Fibroblast of lung (primary cell): ENCODE measurements around the gene EIF1AD. TPM values are rescaled to one million over a fixed set of nuclear protein-coding genes. Genes with fewer than 3 reads are reported as not detected.
A peak's percentile ranks its signal among the peaks of the same experiment; 100 is the strongest.

ENCODE experiments used
- DNase-seq, 2 donors: peaks; one replicate each; pipeline versions ENCODE4 v3.0.0 to v3.0.0-alpha.2; 2010; ENCODE audit warnings: low read depth in 2 of 2
- H2AFZ ChIP-seq: 2 replicates; pipeline ENCODE4 v1.5.1; 2012; ENCODE audit warnings: low read length, control low read depth, inconsistent platforms
- H3K27ac ChIP-seq: 2 replicates; pipeline ENCODE4 v1.5.1; 2011; ENCODE audit warnings: low read length, control low read depth; ENCODE audit not compliant: insufficient read depth
- H3K27me3 ChIP-seq: 2 replicates; pipeline ENCODE4 v1.5.1; 2011; ENCODE audit warnings: mild to moderate bottlenecking, low read length; ENCODE audit not compliant: control insufficient read depth, insufficient read depth
- H3K36me3 ChIP-seq: 2 replicates; pipeline ENCODE4 v1.5.1; 2011; ENCODE audit warnings: low read length; ENCODE audit not compliant: control insufficient read depth, insufficient read depth
- H3K4me1 ChIP-seq: 2 replicates; pipeline ENCODE4 v1.5.1; 2011; ENCODE audit warnings: low read length; ENCODE audit not compliant: control insufficient read depth, insufficient read depth; ENCODE audit errors: extremely low read depth
- H3K4me2 ChIP-seq: 2 replicates; pipeline ENCODE4 v1.5.1; 2011; ENCODE audit warnings: low read length, control low read depth; ENCODE audit not compliant: insufficient read depth; ENCODE audit errors: extremely low read depth
- H3K4me3 ChIP-seq, 4 experiments: fragments of 200-600 bp in 1 of 4; sonication (generic) in 1 of 4; replicated peaks in 1 of 4; 2 replicates each; pipeline ENCODE4 v1.5.1; 2011 to 2016; ENCODE audit warnings: low read length in 4 of 4, low read depth in 3 of 4, mild to moderate bottlenecking in 3 of 4, control low read depth in 2 of 4, inconsistent platforms in 1 of 4, mixed read lengths in 1 of 4; ENCODE audit not compliant: insufficient read depth in 1 of 4; ENCODE audit errors: control extremely low read depth in 1 of 4
- H3K79me2 ChIP-seq: 2 replicates; pipeline ENCODE4 v1.5.1; 2012; ENCODE audit warnings: mild to moderate bottlenecking, low read length, inconsistent platforms; ENCODE audit not compliant: control insufficient read depth, insufficient read depth
- H3K9ac ChIP-seq: 2 replicates; pipeline ENCODE4 v1.5.1; 2011; ENCODE audit warnings: mild to moderate bottlenecking, low read length, control low read depth; ENCODE audit not compliant: insufficient read depth
- H3K9me3 ChIP-seq: 2 replicates; pipeline ENCODE4 v1.5.1; 2012; ENCODE audit warnings: low read depth, low read length; ENCODE audit not compliant: control insufficient read depth, insufficient read depth
- H4K20me1 ChIP-seq: 2 replicates; pipeline ENCODE4 v1.5.1; 2011; ENCODE audit warnings: low read length; ENCODE audit not compliant: control insufficient read depth, insufficient read depth; ENCODE audit errors: extremely low read depth
- CTCF ChIP-seq, 2 donors: IDR thresholded peaks in 1 of 2; conservative IDR thresholded peaks in 1 of 2; 1 replicate in 1 of 2; 2 replicates in 1 of 2; pipeline ENCODE4 v1.5.1; 2011 to 2012; ENCODE audit warnings: low read length in 2 of 2, control low read depth in 1 of 2, inconsistent platforms in 1 of 2, low read depth in 1 of 2, mild to moderate bottlenecking in 1 of 2
- EZH2 ChIP-seq: IDR thresholded peaks from 2 replicates; pipeline ENCODE4 v1.5.1; 2012; ENCODE audit warnings: low read length, control low read depth, mild to moderate bottlenecking; ENCODE audit errors: missing control alignments
- polyA plus RNA-seq, 2 donors: library from polyadenylated mRNA; depleted of rRNA in 1 of 2; stranded (reverse) in 1 of 2; unstranded in 1 of 2; fragments of >200 nt; gene quantifications; 2 replicates each; pipeline ENCODE4 v1.2.1, GENCODE V29; 2011 to 2012; ENCODE audit warnings: missing spikeins in 1 of 2
- total RNA-seq: library from RNA; depleted of rRNA; stranded (reverse); fragments of >200 nt; gene quantifications from 2 replicates; pipeline ENCODE4 v1.2.1, GENCODE V29; 2014

Gene EIF1AD
- total and polyA plus RNA-seq, 2 donors (not counting 1 experiment from before 2014, with no cell fraction given) = 23.5 to 26.2 TPM

- Histone ChIP-seq H2AFZ (no peak overlapping the region), H3K79me2 (no peaks in the 10 kb centered on the region), H3K4me3 (no peak overlapping the region), H3K9me3 (no peaks in the 10 kb centered on the region), H3K27me3 (no peaks in the 10 kb centered on the region), H3K4me2 (no peak overlapping the region), H3K27ac (no peak overlapping the region), H3K4me1 (no peaks in the 10 kb centered on the region), H4K20me1 (no peaks in the 10 kb centered on the region), H3K36me3 (no peaks in the 10 kb centered on the region), H3K9ac (no peak overlapping the region)
- no peak for DNase-seq
- no peak for TF ChIP-seq EZH2
- TF ChIP-seq CTCF (conservative IDR thresholded peaks at IDR 0.05 in 1 of 2, IDR thresholded peaks at IDR 0.05 in 1 of 2; ENCODE audit: low read depth in 1 of 2, low read length in 2 of 2) = no peak
These were observed 54.3 kb downstream of the EIF1AD start for GRCh38 chr11:65947603-65948125.

- H2AFZ ChIP-seq = peak overlapping the region; percentile 20
- DNase-seq = no peak
These were observed 54.8 kb downstream of the EIF1AD start for GRCh38 chr11:65947133-65947532.

GRCh38 chr11:65946655-65947054, 55.3 kb downstream of the EIF1AD start:
- H3K36me3 ChIP-seq = no peaks in the 10 kb centered on the region
- TF ChIP-seq EZH2 (no peak), CTCF (conservative IDR thresholded peaks at IDR 0.05 in 1 of 2, IDR thresholded peaks at IDR 0.05 in 1 of 2; ENCODE audit: low read depth in 1 of 2, low read length in 2 of 2) (no peak)
- no peak overlapping the region for H3K4me2 ChIP-seq
- H3K4me1 ChIP-seq = peaks cover under 1% of the 10 kb centered on the region
- H3K9ac ChIP-seq = no peak overlapping the region
- H3K4me3 ChIP-seq = no peak overlapping the region
- H3K27ac ChIP-seq = no peak overlapping the region
- H3K9me3 ChIP-seq = no peaks in the 10 kb centered on the region
- H2AFZ ChIP-seq = no peak overlapping the region
- no peaks in the 10 kb centered on the region for H3K79me2 ChIP-seq
- no peaks in the 10 kb centered on the region for H4K20me1 ChIP-seq
- no peaks in the 10 kb centered on the region for H3K27me3 ChIP-seq
- no peak for DNase-seq

More at GRCh38 chr11:65947133-65947532, 54.8 kb downstream of the EIF1AD start:
- Histone ChIP-seq H3K9me3 (no peaks in the 10 kb centered on the region), H3K4me1 (no peaks in the 10 kb centered on the region), H3K4me2 (no peak overlapping the region), H3K27ac (no peak overlapping the region), H3K36me3 (no peaks in the 10 kb centered on the region), H4K20me1 (no peaks in the 10 kb centered on the region), H3K4me3 (no peak overlapping the region), H3K79me2 (no peaks in the 10 kb centered on the region), H3K27me3 (no peaks in the 10 kb centered on the region), H3K9ac (no peak overlapping the region)
- TF ChIP-seq EZH2 (no peak), CTCF (conservative IDR thresholded peaks at IDR 0.05 in 1 of 2, IDR thresholded peaks at IDR 0.05 in 1 of 2; ENCODE audit: low read depth in 1 of 2, low read length in 2 of 2) (no peak)

Other genes starting within 250 kb of the EIF1AD start
- gene AP5B1, start 221.2 kb downstream of the EIF1AD start, total RNA-seq = 5.1 and 6.3 TPM in 2 replicates
- gene AP5B1, start 221.2 kb downstream of the EIF1AD start, polyA plus RNA-seq = 1.6 and 2.0 TPM in 2 replicates
- gene OVOL1, start 215.1 kb downstream of the EIF1AD start, total RNA-seq = not detected in 2 replicates
- gene OVOL1, start 215.1 kb downstream of the EIF1AD start, polyA plus RNA-seq = not detected in 2 replicates
- 2.3 and 3.1 TPM in 2 replicates for gene SNX32, start 168.2 kb downstream of the EIF1AD start, total RNA-seq
- gene SNX32, start 168.2 kb downstream of the EIF1AD start, polyA plus RNA-seq = 0.33 and 0.66 TPM in 2 replicates
- 486 and 680 TPM in 2 replicates for gene CFL1, start 144.0 kb downstream of the EIF1AD start, total RNA-seq
- gene CFL1, start 144.0 kb downstream of the EIF1AD start, polyA plus RNA-seq = 1,603 and 2,451 TPM in 2 replicates
- 38.8 and 56.8 TPM in 2 replicates for gene MUS81, start 141.7 kb downstream of the EIF1AD start, total RNA-seq
- gene MUS81, start 141.7 kb downstream of the EIF1AD start, polyA plus RNA-seq = 18.7 and 23.6 TPM in 2 replicates
- gene EFEMP2, start 129.4 kb downstream of the EIF1AD start, total RNA-seq = 48.0 and 74.0 TPM in 2 replicates
- 156 and 161 TPM in 2 replicates for gene EFEMP2, start 129.4 kb downstream of the EIF1AD start, polyA plus RNA-seq
- gene CTSW, start 122.3 kb downstream of the EIF1AD start, total RNA-seq = not detected in 2 replicates
- gene CTSW, start 122.3 kb downstream of the EIF1AD start, polyA plus RNA-seq = 0.10 TPM in 1 of 2 replicates, not detected in the other
- 134 and 168 TPM in 2 replicates for gene FIBP, start 113.7 kb downstream of the EIF1AD start, total RNA-seq
- 81.0 and 132 TPM in 2 replicates for gene FIBP, start 113.7 kb downstream of the EIF1AD start, polyA plus RNA-seq
- 83.7 and 118 TPM in 2 replicates for gene CCDC85B, start 111.5 kb downstream of the EIF1AD start, total RNA-seq
- gene CCDC85B, start 111.5 kb downstream of the EIF1AD start, polyA plus RNA-seq = 18.1 and 20.6 TPM in 2 replicates
- 7.4 and 8.8 TPM in 2 replicates for gene FOSL1, start 101.8 kb downstream of the EIF1AD start, total RNA-seq
- 3.5 and 26.9 TPM in 2 replicates for gene FOSL1, start 101.8 kb downstream of the EIF1AD start, polyA plus RNA-seq
- 18.0 and 26.6 TPM in 2 replicates for gene C11orf68, start 83.1 kb downstream of the EIF1AD start, total RNA-seq
- gene C11orf68, start 83.1 kb downstream of the EIF1AD start, polyA plus RNA-seq = 27.6 and 57.2 TPM in 2 replicates
- 155 and 300 TPM in 2 replicates for gene DRAP1, start 82.7 kb downstream of the EIF1AD start, total RNA-seq
- 130 and 275 TPM in 2 replicates for gene DRAP1, start 82.7 kb downstream of the EIF1AD start, polyA plus RNA-seq
- gene TSGA10IP, start 56.7 kb downstream of the EIF1AD start, total RNA-seq = 0.17 TPM in 1 of 2 replicates, not detected in the other
- 0.06 TPM in 1 of 2 replicates, not detected in the other for gene TSGA10IP, start 56.7 kb downstream of the EIF1AD start, polyA plus RNA-seq
- 39.0 and 43.3 TPM in 2 replicates for gene SART1, start 40.4 kb downstream of the EIF1AD start, total RNA-seq
- gene SART1, start 40.4 kb downstream of the EIF1AD start, polyA plus RNA-seq = 17.4 and 23.9 TPM in 2 replicates
- gene BANF1, start 346 bp upstream of the EIF1AD start, total RNA-seq = 18.5 and 19.0 TPM in 2 replicates
- gene BANF1, start 346 bp upstream of the EIF1AD start, polyA plus RNA-seq = 156 and 269 TPM in 2 replicates
- 1.8 and 11.1 TPM in 2 replicates for gene CST6, start 9.9 kb upstream of the EIF1AD start, total RNA-seq
- 0.41 and 0.76 TPM in 2 replicates for gene CST6, start 9.9 kb upstream of the EIF1AD start, polyA plus RNA-seq
- not detected in 2 replicates for gene CATSPER1, start 24.3 kb upstream of the EIF1AD start, total RNA-seq
- gene CATSPER1, start 24.3 kb upstream of the EIF1AD start, polyA plus RNA-seq = 0.28 TPM in 1 of 2 replicates, not detected in the other
- gene GAL3ST3, start 47.0 kb upstream of the EIF1AD start, total RNA-seq = under 0.01 TPM in 1 of 2 replicates, not detected in the other
- gene GAL3ST3, start 47.0 kb upstream of the EIF1AD start, polyA plus RNA-seq = not detected in 2 replicates
- 108 TPM in 2 replicates for gene SF3B2, start 50.2 kb upstream of the EIF1AD start, total RNA-seq
- 87.7 and 122 TPM in 2 replicates for gene SF3B2, start 50.2 kb upstream of the EIF1AD start, polyA plus RNA-seq
- gene PACS1, start 68.1 kb upstream of the EIF1AD start, total RNA-seq = 16.4 and 25.9 TPM in 2 replicates
- 27.7 and 28.5 TPM in 2 replicates for gene PACS1, start 68.1 kb upstream of the EIF1AD start, polyA plus RNA-seq